K562 (cell line): ENCODE measurements around the gene ZFP92. TPM values are rescaled to one million over a fixed set of nuclear protein-coding genes. Genes with fewer than 3 reads are reported as not detected.

Experiments used
- BHLHE40 ChIP-seq: IDR thresholded peaks from 2 replicates; pipeline ENCODE4 v1.6.1; 2011; ENCODE audit warnings: low read length, improper control_type of control experiment
- ESRRA ChIP-seq: fragments of 450-650 bp; IDR thresholded peaks from 2 replicates; pipeline ENCODE4 v1.6.1; 2014; ENCODE audit warnings: low read depth, mild to moderate bottlenecking, moderate library complexity, borderline replicate concordance
- RAD51 ChIP-seq: fragments of 450-650 bp; IDR thresholded peaks from 2 replicates; pipeline ENCODE4 v1.7.1; 2016; ENCODE audit warnings: low read depth, mild to moderate bottlenecking, borderline replicate concordance
- TCF3 ChIP-seq: sonication (generic); formaldehyde crosslinking; IDR thresholded peaks from 2 replicates; pipeline ENCODE4 v1.4.0; 2020; ENCODE audit warnings: mild to moderate bottlenecking, missing genetic modification reagents
- USF2 ChIP-seq: sonication (generic); formaldehyde crosslinking; IDR thresholded peaks from 2 replicates; pipeline ENCODE4 v1.5.0; 2020; ENCODE audit warnings: missing genetic modification reagents
- ZBTB8A ChIP-seq: fragments of 450-650 bp; IDR thresholded peaks from 2 replicates; pipeline ENCODE4 v1.6.1; 2018; ENCODE audit warnings: mild to moderate bottlenecking, moderate library complexity; ENCODE audit not compliant: partially characterized antibody
- ZFX ChIP-seq: sonication (generic); formaldehyde crosslinking; IDR thresholded peaks from 2 replicates; pipeline ENCODE4 v1.8.0; 2022; ENCODE audit warnings: mild to moderate bottlenecking, missing genetic modification reagents, moderate library complexity
- ZNF408 ChIP-seq: fragments of 250-450 bp; sonication (Bioruptor Pico); IDR thresholded peaks from 2 replicates; pipeline ENCODE4 v1.4.0; 2020; ENCODE audit warnings: low read depth, mild to moderate bottlenecking, moderate library complexity
- ZNF589 ChIP-seq: fragments of 200-800 bp; sonication (Bioruptor generic); IDR thresholded peaks from 2 replicates; pipeline ENCODE4 v1.6.1; 2016; ENCODE audit warnings: low read depth, missing genetic modification characterization, missing compliant biosample characterization
- ZZZ3 ChIP-seq: fragments of 450-650 bp; IDR thresholded peaks from 2 replicates; pipeline ENCODE4 v1.6.1; 2016; ENCODE audit warnings: antibody characterized with exemption, mild to moderate bottlenecking, moderate library complexity
- polyA plus RNA-seq, 8 experiments: library from polyadenylated mRNA; depleted of rRNA in 4 of 8; stranded (reverse) in 5 of 8; unstranded in 3 of 8; fragments of >200 nt; fragmentation: Nextera tagmentation in 2 of 8; fragmentation: Illumina TruSeq in 1 of 8; extraction: Ambion mirVana in 2 of 8; extraction: Trizol in 1 of 8; gene quantifications; 2 replicates each; pipeline versions ENCODE4 v1.2.1 to v1.2.3, GENCODE V29; 2011 to 2014; ENCODE audit warnings: inconsistent platforms in 1 of 8, missing spikeins in 1 of 8
- total RNA-seq, 7 experiments: library from RNA; depleted of rRNA in 6 of 7; stranded (reverse); fragments of >200 nt in 6 of 7; fragmentation: Illumina TruSeq in 2 of 7; extraction: Trizol in 2 of 7; gene quantifications; 2 replicates each; pipeline versions ENCODE4 v1.2.1 to v1.2.3, GENCODE V29; 2011 to 2021; ENCODE audit warnings: low replicate concordance in 1 of 7
- TF ChIP-seq, protein P1 (sequence below), 2 experiments: IDR thresholded peaks in 1 of 2; conservative IDR thresholded peaks in 1 of 2; 2 replicates each; pipeline ENCODE4 v1.6.1; 2016; ENCODE audit warnings: low read depth in 2 of 2, mild to moderate bottlenecking in 1 of 2, missing compliant biosample characterization in 1 of 2, missing genetic modification characterization in 1 of 2, moderate library complexity in 1 of 2
- TF ChIP-seq, protein P2 (sequence below), 2 experiments: fragments of 200-800 bp in 1 of 2; sonication (Bioruptor generic) in 1 of 2; sonication (generic) in 1 of 2; formaldehyde crosslinking in 1 of 2; IDR thresholded peaks in 1 of 2; conservative IDR thresholded peaks in 1 of 2; 2 replicates each; pipeline versions ENCODE4 v1.5.0 to v1.6.1; 2016 to 2020; ENCODE audit warnings: missing compliant biosample characterization in 1 of 2, missing genetic modification characterization in 1 of 2, missing genetic modification reagents in 1 of 2
- TF ChIP-seq, protein P3 (sequence below): IDR thresholded peaks from 2 replicates; pipeline ENCODE4 v1.6.1; 2011; ENCODE audit not compliant: insufficient read length; ENCODE audit errors: extremely low read depth
- TF ChIP-seq, protein P4 (sequence below): fragments of 450-650 bp; formaldehyde crosslinking; conservative IDR thresholded peaks from 2 replicates; pipeline ENCODE4 v1.4.0; 2022; ENCODE audit warnings: mild to moderate bottlenecking, missing genetic modification characterization
- TF ChIP-seq, protein P5 (sequence below): fragments of 250-450 bp; sonication (Bioruptor Pico); IDR thresholded peaks from 2 replicates; pipeline ENCODE4 v1.8.0; 2021; ENCODE audit warnings: moderate library complexity, mild to moderate bottlenecking, inconsistent platforms
- TF ChIP-seq, protein P6 (sequence below): fragments of 450-650 bp; formaldehyde crosslinking; IDR thresholded peaks from 2 replicates; pipeline ENCODE4 v1.4.0; 2020; ENCODE audit warnings: mild to moderate bottlenecking, mixed read lengths

The ZFP92 gene
- total and polyA plus RNA-seq, 9 of the 15 experiments (the other 6 are each of a cell fraction or from before 2014, with no cell fraction given), result 0.32 to 3.3 (median 1.8) TPM

GRCh38 chrX:153407736-153408135, 3.5 kb upstream of the ZFP92 start (continued):
- TF ChIP-seq, protein P1, sequence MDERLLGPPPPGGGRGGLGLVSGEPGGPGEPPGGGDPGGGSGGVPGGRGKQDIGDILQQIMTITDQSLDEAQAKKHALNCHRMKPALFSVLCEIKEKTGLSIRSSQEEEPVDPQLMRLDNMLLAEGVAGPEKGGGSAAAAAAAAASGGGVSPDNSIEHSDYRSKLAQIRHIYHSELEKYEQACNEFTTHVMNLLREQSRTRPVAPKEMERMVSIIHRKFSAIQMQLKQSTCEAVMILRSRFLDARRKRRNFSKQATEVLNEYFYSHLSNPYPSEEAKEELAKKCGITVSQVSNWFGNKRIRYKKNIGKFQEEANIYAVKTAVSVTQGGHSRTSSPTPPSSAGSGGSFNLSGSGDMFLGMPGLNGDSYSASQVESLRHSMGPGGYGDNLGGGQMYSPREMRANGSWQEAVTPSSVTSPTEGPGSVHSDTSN (CRISPR knock-in tag; IDR thresholded peaks at IDR 0.05; ENCODE audit: low read depth), result no peak
- TF ChIP-seq, protein P1 (tag; conservative IDR thresholded peaks at IDR 0.05; ENCODE audit: low read depth), result peak; percentile 24; the same call in 1 of the 2 replicates
- peak; percentile 66 for TF ChIP-seq BHLHE40
- no peak for TF ChIP-seq ZNF408
- TF ChIP-seq ZBTB8A, result no peak
- TF ChIP-seq ZFX (CRISPR knock-in tag), result no peak
- peak; percentile 45 for TF ChIP-seq RAD51
- TF ChIP-seq ZZZ3, result no peak
- TF ChIP-seq USF2 (CRISPR knock-in tag), result peak; percentile 49
- TF ChIP-seq, protein P2, sequence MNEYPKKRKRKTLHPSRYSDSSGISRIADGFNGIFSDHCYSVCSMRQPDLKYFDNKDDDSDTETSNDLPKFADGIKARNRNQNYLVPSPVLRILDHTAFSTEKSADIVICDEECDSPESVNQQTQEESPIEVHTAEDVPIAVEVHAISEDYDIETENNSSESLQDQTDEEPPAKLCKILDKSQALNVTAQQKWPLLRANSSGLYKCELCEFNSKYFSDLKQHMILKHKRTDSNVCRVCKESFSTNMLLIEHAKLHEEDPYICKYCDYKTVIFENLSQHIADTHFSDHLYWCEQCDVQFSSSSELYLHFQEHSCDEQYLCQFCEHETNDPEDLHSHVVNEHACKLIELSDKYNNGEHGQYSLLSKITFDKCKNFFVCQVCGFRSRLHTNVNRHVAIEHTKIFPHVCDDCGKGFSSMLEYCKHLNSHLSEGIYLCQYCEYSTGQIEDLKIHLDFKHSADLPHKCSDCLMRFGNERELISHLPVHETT (CRISPR knock-in tag; conservative IDR thresholded peaks at IDR 0.05 in 1 of 2, IDR thresholded peaks at IDR 0.05 in 1 of 2), result 0 out of 4 replicates have a peak, but pooled peaks of 1 of the 2 experiments have one; percentile 60
- TF ChIP-seq, protein P3, sequence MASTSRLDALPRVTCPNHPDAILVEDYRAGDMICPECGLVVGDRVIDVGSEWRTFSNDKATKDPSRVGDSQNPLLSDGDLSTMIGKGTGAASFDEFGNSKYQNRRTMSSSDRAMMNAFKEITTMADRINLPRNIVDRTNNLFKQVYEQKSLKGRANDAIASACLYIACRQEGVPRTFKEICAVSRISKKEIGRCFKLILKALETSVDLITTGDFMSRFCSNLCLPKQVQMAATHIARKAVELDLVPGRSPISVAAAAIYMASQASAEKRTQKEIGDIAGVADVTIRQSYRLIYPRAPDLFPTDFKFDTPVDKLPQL, result no peak
- no peak for TF ChIP-seq ESRRA
- no peak for TF ChIP-seq TCF3 (CRISPR knock-in tag)
- peak; percentile 61; the same call in 1 of the 2 replicates for TF ChIP-seq ZNF589 (CRISPR knock-in tag)
- TF ChIP-seq, protein P4, sequence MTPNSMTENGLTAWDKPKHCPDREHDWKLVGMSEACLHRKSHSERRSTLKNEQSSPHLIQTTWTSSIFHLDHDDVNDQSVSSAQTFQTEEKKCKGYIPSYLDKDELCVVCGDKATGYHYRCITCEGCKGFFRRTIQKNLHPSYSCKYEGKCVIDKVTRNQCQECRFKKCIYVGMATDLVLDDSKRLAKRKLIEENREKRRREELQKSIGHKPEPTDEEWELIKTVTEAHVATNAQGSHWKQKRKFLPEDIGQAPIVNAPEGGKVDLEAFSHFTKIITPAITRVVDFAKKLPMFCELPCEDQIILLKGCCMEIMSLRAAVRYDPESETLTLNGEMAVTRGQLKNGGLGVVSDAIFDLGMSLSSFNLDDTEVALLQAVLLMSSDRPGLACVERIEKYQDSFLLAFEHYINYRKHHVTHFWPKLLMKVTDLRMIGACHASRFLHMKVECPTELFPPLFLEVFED, result no peak
- TF ChIP-seq, protein P5, sequence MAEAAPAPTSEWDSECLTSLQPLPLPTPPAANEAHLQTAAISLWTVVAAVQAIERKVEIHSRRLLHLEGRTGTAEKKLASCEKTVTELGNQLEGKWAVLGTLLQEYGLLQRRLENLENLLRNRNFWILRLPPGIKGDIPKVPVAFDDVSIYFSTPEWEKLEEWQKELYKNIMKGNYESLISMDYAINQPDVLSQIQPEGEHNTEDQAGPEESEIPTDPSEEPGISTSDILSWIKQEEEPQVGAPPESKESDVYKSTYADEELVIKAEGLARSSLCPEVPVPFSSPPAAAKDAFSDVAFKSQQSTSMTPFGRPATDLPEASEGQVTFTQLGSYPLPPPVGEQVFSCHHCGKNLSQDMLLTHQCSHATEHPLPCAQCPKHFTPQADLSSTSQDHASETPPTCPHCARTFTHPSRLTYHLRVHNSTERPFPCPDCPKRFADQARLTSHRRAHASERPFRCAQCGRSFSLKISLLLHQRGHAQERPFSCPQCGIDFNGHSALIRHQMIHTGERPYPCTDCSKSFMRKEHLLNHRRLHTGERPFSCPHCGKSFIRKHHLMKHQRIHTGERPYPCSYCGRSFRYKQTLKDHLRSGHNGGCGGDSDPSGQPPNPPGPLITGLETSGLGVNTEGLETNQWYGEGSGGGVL (CRISPR knock-in tag), result no peak
- TF ChIP-seq, protein P6, sequence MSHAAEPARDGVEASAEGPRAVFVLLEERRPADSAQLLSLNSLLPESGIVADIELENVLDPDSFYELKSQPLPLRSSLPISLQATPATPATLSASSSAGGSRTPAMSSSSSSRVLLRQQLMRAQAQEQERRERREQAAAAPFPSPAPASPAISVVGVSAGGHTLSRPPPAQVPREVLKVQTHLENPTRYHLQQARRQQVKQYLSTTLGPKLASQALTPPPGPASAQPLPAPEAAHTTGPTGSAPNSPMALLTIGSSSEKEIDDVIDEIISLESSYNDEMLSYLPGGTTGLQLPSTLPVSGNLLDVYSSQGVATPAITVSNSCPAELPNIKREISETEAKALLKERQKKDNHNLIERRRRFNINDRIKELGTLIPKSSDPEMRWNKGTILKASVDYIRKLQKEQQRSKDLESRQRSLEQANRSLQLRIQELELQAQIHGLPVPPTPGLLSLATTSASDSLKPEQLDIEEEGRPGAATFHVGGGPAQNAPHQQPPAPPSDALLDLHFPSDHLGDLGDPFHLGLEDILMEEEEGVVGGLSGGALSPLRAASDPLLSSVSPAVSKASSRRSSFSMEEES (CRISPR knock-in tag), result peak; percentile 86
